K562 (cell line): ENCODE data around the gene ATXN3L. TPM values are rescaled to one million over a fixed set of nuclear protein-coding genes. Genes with fewer than 3 reads are reported as not detected.

Source experiments
- ATAC-seq: fragments of 200-7000 bp; cut with Tn5 transposase; 3 replicates; pipeline ENCODE4 v1.9.1; 2020; ENCODE audit warnings: moderate library complexity
- BruUV-seq: library from RNA; stranded (reverse); fragments of 400-500 nt; replicated peaks from 2 replicates; lab custom pipeline; 2021; lab: Mats Ljungman, UMichigan
- CTCF ChIA-PET: fragments of 300-600 bp; formaldehyde crosslinking; extraction: SDS; loops from one replicate; lab custom pipeline; 2021; ENCODE audit warnings: low intra/inter-chr PET ratio; lab: Yijun Ruan, JAX
- POLR2A ChIA-PET: fragments of 300-600, 350-650 bp; sonication (Branson Sonifier 250); formaldehyde crosslinking; extraction: SDS; loops from one replicate; lab custom pipeline; 2021; ENCODE audit warnings: antibody characterized with exemption, inconsistent platforms; lab: Yijun Ruan, JAX
- DNase-seq, 4 experiments: peaks; one replicate each; pipeline versions ENCODE4 v3.0.0 to v3.0.0-alpha.2; 2011 to 2018; ENCODE audit warnings: low spot score in 3 of 4, mixed read lengths in 3 of 4; ENCODE audit errors: extremely low read depth in 1 of 4
- FAIRE-seq: peaks from 2 replicates; lab custom pipeline; 2011; peaks lifted over from hg19 to GRCh38; lab: Jason Lieb, UNC
- H2AFZ ChIP-seq: 2 replicates; pipeline ENCODE4 v1.6.0; 2011; ENCODE audit warnings: low read depth, low read length, control low read depth, inconsistent platforms
- H3K27ac ChIP-seq: fragments of 200-600 bp; 3 replicates; pipeline ENCODE4 v1.8.0; 2011; ENCODE audit warnings: low read depth, mild to moderate bottlenecking, control low read depth, inconsistent platforms, low read length, moderate library complexity, mixed read lengths; ENCODE audit errors: extremely low read depth
- H3K27me3 ChIP-seq, 2 experiments: fragments of 300-600 bp in 1 of 2; 2 replicates in 1 of 2; 3 replicates in 1 of 2; pipeline versions ENCODE4 v1.6.0 to v1.8.0; 2011; ENCODE audit warnings: inconsistent platforms in 2 of 2, low read length in 2 of 2, mild to moderate bottlenecking in 1 of 2, mixed read lengths in 1 of 2, moderate library complexity in 1 of 2; ENCODE audit not compliant: control insufficient read depth in 2 of 2, insufficient read depth in 2 of 2
- H3K36me3 ChIP-seq: fragments of 300-600 bp; 3 replicates; pipeline ENCODE4 v1.8.0; 2011; ENCODE audit warnings: mild to moderate bottlenecking, low read length, inconsistent platforms; ENCODE audit not compliant: control insufficient read depth, insufficient read depth
- H3K4me1 ChIP-seq, 2 experiments: fragments of 200-600 bp in 1 of 2; replicated peaks in 1 of 2; 2 replicates in 1 of 2; 3 replicates in 1 of 2; pipeline versions ENCODE4 v1.5.1 to v1.8.0; 2011; ENCODE audit warnings: inconsistent platforms in 2 of 2, low read length in 2 of 2, mild to moderate bottlenecking in 1 of 2, mixed read lengths in 1 of 2, moderate library complexity in 1 of 2; ENCODE audit not compliant: control insufficient read depth in 2 of 2, insufficient read depth in 2 of 2
- H3K4me2 ChIP-seq: 2 replicates; pipeline ENCODE4 v1.6.1; 2011; ENCODE audit warnings: low read length, control low read depth, inconsistent platforms, mixed read lengths; ENCODE audit not compliant: insufficient read depth
- H3K4me3 ChIP-seq: fragments of 200-600 bp; sonication (generic), shearing (Covaris generic); 2 replicates; pipeline ENCODE4 v1.5.1; 2016; ENCODE audit warnings: control low read depth, inconsistent platforms
- H3K79me2 ChIP-seq: fragments of 200-600 bp; 3 replicates; pipeline ENCODE4 v1.8.0; 2011; ENCODE audit warnings: low read length, inconsistent platforms; ENCODE audit not compliant: control insufficient read depth, insufficient read depth
- H3K9ac ChIP-seq, 2 experiments: 2 replicates each; pipeline versions ENCODE4 v1.6.0 to v1.6.1; 2011; ENCODE audit warnings: low read depth in 2 of 2, low read length in 2 of 2, control low read depth in 1 of 2, inconsistent platforms in 1 of 2, mild to moderate bottlenecking in 1 of 2, mixed read lengths in 1 of 2; ENCODE audit not compliant: insufficient read depth in 1 of 2
- H3K9me1 ChIP-seq: one replicate; pipeline ENCODE4 v1.6.0; 2011; ENCODE audit warnings: inconsistent platforms, mild to moderate bottlenecking, low read length, moderate library complexity; ENCODE audit not compliant: control insufficient read depth, insufficient read depth
- H3K9me3 ChIP-seq: replicated peaks from 2 replicates; pipeline ENCODE4 v1.5.1; 2011; ENCODE audit warnings: low read depth, low read length, inconsistent platforms; ENCODE audit not compliant: control insufficient read depth, insufficient read depth
- H4K20me1 ChIP-seq: replicated peaks from 2 replicates; pipeline ENCODE4 v1.6.1; 2011; ENCODE audit warnings: low read length, inconsistent platforms, mixed read lengths; ENCODE audit not compliant: control insufficient read depth, insufficient read depth
- CXXC5 ChIP-seq: fragments of 250-450 bp; sonication (Bioruptor Pico); IDR thresholded peaks from 2 replicates; pipeline ENCODE4 v1.8.0; 2022; ENCODE audit warnings: inconsistent platforms, mild to moderate bottlenecking, moderate library complexity
- MYC ChIP-seq, 2 experiments: fragments of 250-450 bp in 1 of 2; sonication (Bioruptor Pico) in 1 of 2; IDR thresholded peaks; 2 replicates each; pipeline versions ENCODE4 v1.5.1 to v1.6.1; 2012 to 2021; ENCODE audit warnings: low read depth in 2 of 2, borderline replicate concordance in 1 of 2, improper control_type of control experiment in 1 of 2, low read length in 1 of 2, mild to moderate bottlenecking in 1 of 2, moderate library complexity in 1 of 2
- SOX6 ChIP-seq: fragments of 450-650 bp; IDR thresholded peaks from 2 replicates; pipeline ENCODE4 v1.6.1; 2014; ENCODE audit warnings: mild to moderate bottlenecking
- TAF7 ChIP-seq: fragments of 450-650 bp; IDR thresholded peaks from 2 replicates; pipeline ENCODE4 v1.6.1; 2016; ENCODE audit warnings: missing genetic modification characterization, missing compliant biosample characterization
- ZNF224 ChIP-seq: sonication (generic); formaldehyde crosslinking; IDR thresholded peaks from 2 replicates; pipeline ENCODE4 v1.8.0; 2022; ENCODE audit warnings: mild to moderate bottlenecking, missing genetic modification reagents
- ZNF311 ChIP-seq: fragments of 250-450 bp; sonication (Bioruptor Pico); IDR thresholded peaks from 2 replicates; pipeline ENCODE4 v1.4.0; 2020; ENCODE audit warnings: mild to moderate bottlenecking, moderate library complexity
- WGBS: fragments of 100-300 bp; shearing (Covaris generic); methylation state at CpG from one replicate; pipeline ENCODE4 v1.1.6; 2016; ENCODE audit warnings: low coverage, mixed read lengths; ENCODE audit not compliant: insufficient coverage; ENCODE audit errors: missing lambda C conversion rate; 5-methylcytosine and 5-hydroxymethylcytosine counted together
- in situ Hi-C: fragments of 300-500 bp; cut with MboI; formaldehyde crosslinking; loops from 4 replicates; pipeline ENCODE4 v1.15.0; 2018; ENCODE audit warnings: inconsistent platforms, mixed read lengths
- intact Hi-C: fragments of 100-400 bp; cut with micrococcal nuclease; formaldehyde crosslinking; loops from 2 replicates; pipeline ENCODE4 v1.14.2; 2022
- polyA plus RNA-seq, 8 experiments: library from polyadenylated mRNA; depleted of rRNA in 4 of 8; stranded (reverse) in 5 of 8; unstranded in 3 of 8; fragments of >200 nt; fragmentation: Nextera tagmentation in 2 of 8; fragmentation: Illumina TruSeq in 1 of 8; extraction: Ambion mirVana in 2 of 8; extraction: Trizol in 1 of 8; gene quantifications; 2 replicates each; pipeline versions ENCODE4 v1.2.1 to v1.2.3, GENCODE V29; 2011 to 2014; ENCODE audit warnings: inconsistent platforms in 1 of 8, missing spikeins in 1 of 8
- total RNA-seq, 7 experiments: library from RNA; depleted of rRNA in 6 of 7; stranded (reverse); fragments of >200 nt in 6 of 7; fragmentation: Illumina TruSeq in 2 of 7; extraction: Trizol in 2 of 7; gene quantifications; 2 replicates each; pipeline versions ENCODE4 v1.2.1 to v1.2.3, GENCODE V29; 2011 to 2021; ENCODE audit warnings: low replicate concordance in 1 of 7
- TF ChIP-seq, protein P1 (sequence below): fragments of 200-600 bp; sonication (generic); IDR thresholded peaks from one replicate; pipeline ENCODE4 v1.6.1; 2012; ENCODE audit warnings: mild to moderate bottlenecking, low read depth, low read length, inconsistent platforms
- TF ChIP-seq, protein P2 (sequence below): fragments of 250-450 bp; sonication (Bioruptor Pico); IDR thresholded peaks from 2 replicates; pipeline ENCODE4 v1.4.0; 2020; ENCODE audit warnings: mild to moderate bottlenecking, moderate library complexity

ATXN3L gene
- total and polyA plus RNA-seq, 9 of the 15 experiments (the other 6 are each of a cell fraction or from before 2014, with no cell fraction given) = 0.04 to 0.31 TPM; not detected in 7

DNA sequence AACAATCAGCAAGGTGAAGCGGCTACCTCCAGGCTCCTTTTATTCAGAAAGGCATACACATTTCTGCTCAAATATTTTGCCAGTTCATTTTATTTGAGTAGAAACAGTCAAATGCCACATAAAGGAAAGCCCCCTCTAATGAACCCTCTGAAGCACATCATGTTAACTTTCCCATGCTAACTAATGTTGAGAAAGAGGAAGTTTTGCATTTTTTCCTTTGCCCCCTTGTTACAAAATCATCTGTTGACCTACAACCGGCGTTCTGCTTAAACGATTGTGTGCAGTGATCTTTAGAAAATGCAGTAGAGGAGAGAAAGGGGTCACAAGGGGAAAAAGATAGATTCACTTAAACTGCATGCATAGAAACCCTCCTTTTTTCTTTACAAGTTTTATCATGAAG lies 25.2 kb upstream of the ATXN3L start:
- in situ Hi-C loops (no loop called here), intact Hi-C loops (no loop called here)
- Histone ChIP-seq H3K4me3 (no peak overlapping the region), H3K4me2 (no peak overlapping the region), H3K36me3 (peaks cover 39% of the 10 kb centered on the region; the same call in 1 of the 3 replicates), H3K27me3 (no peaks in the 10 kb centered on the region), H3K4me1 (no peaks in the 10 kb centered on the region), H4K20me1 (no peaks in the 10 kb centered on the region), H3K9me1 (no peaks in the 10 kb centered on the region), H3K9ac (no peak overlapping the region), H3K27ac (no peak overlapping the region), H3K79me2 (no peaks in the 10 kb centered on the region), H2AFZ (no peak overlapping the region), H3K9me3 (no peaks in the 10 kb centered on the region)
- DNase-seq (no peak), ATAC-seq (no peak), FAIRE-seq (no peak)
- ChIA-PET CTCF (no interaction called here), POLR2A (no interaction called here)
- BruUV-seq = no TSS peak
- 43% methylated on average over 3 of the region's 4 CpGs for WGBS
- TF ChIP-seq CXXC5 (CRISPR knock-in tag) = no peak
- TF ChIP-seq ZNF224 = no peak
- no peak for TF ChIP-seq TAF7
- TF ChIP-seq ZNF311 (CRISPR knock-in tag) = no peak
- TF ChIP-seq, protein P1, sequence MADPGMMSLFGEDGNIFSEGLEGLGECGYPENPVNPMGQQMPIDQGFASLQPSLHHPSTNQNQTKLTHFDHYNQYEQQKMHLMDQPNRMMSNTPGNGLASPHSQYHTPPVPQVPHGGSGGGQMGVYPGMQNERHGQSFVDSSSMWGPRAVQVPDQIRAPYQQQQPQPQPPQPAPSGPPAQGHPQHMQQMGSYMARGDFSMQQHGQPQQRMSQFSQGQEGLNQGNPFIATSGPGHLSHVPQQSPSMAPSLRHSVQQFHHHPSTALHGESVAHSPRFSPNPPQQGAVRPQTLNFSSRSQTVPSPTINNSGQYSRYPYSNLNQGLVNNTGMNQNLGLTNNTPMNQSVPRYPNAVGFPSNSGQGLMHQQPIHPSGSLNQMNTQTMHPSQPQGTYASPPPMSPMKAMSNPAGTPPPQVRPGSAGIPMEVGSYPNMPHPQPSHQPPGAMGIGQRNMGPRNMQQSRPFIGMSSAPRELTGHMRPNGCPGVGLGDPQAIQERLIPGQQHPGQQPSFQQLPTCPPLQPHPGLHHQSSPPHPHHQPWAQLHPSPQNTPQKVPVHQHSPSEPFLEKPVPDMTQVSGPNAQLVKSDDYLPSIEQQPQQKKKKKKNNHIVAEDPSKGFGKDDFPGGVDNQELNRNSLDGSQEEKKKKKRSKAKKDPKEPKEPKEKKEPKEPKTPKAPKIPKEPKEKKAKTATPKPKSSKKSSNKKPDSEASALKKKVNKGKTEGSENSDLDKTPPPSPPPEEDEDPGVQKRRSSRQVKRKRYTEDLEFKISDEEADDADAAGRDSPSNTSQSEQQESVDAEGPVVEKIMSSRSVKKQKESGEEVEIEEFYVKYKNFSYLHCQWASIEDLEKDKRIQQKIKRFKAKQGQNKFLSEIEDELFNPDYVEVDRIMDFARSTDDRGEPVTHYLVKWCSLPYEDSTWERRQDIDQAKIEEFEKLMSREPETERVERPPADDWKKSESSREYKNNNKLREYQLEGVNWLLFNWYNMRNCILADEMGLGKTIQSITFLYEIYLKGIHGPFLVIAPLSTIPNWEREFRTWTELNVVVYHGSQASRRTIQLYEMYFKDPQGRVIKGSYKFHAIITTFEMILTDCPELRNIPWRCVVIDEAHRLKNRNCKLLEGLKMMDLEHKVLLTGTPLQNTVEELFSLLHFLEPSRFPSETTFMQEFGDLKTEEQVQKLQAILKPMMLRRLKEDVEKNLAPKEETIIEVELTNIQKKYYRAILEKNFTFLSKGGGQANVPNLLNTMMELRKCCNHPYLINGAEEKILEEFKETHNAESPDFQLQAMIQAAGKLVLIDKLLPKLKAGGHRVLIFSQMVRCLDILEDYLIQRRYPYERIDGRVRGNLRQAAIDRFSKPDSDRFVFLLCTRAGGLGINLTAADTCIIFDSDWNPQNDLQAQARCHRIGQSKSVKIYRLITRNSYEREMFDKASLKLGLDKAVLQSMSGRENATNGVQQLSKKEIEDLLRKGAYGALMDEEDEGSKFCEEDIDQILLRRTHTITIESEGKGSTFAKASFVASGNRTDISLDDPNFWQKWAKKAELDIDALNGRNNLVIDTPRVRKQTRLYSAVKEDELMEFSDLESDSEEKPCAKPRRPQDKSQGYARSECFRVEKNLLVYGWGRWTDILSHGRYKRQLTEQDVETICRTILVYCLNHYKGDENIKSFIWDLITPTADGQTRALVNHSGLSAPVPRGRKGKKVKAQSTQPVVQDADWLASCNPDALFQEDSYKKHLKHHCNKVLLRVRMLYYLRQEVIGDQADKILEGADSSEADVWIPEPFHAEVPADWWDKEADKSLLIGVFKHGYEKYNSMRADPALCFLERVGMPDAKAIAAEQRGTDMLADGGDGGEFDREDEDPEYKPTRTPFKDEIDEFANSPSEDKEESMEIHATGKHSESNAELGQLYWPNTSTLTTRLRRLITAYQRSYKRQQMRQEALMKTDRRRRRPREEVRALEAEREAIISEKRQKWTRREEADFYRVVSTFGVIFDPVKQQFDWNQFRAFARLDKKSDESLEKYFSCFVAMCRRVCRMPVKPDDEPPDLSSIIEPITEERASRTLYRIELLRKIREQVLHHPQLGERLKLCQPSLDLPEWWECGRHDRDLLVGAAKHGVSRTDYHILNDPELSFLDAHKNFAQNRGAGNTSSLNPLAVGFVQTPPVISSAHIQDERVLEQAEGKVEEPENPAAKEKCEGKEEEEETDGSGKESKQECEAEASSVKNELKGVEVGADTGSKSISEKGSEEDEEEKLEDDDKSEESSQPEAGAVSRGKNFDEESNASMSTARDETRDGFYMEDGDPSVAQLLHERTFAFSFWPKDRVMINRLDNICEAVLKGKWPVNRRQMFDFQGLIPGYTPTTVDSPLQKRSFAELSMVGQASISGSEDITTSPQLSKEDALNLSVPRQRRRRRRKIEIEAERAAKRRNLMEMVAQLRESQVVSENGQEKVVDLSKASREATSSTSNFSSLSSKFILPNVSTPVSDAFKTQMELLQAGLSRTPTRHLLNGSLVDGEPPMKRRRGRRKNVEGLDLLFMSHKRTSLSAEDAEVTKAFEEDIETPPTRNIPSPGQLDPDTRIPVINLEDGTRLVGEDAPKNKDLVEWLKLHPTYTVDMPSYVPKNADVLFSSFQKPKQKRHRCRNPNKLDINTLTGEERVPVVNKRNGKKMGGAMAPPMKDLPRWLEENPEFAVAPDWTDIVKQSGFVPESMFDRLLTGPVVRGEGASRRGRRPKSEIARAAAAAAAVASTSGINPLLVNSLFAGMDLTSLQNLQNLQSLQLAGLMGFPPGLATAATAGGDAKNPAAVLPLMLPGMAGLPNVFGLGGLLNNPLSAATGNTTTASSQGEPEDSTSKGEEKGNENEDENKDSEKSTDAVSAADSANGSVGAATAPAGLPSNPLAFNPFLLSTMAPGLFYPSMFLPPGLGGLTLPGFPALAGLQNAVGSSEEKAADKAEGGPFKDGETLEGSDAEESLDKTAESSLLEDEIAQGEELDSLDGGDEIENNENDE = no peak
- TF ChIP-seq, protein P2, sequence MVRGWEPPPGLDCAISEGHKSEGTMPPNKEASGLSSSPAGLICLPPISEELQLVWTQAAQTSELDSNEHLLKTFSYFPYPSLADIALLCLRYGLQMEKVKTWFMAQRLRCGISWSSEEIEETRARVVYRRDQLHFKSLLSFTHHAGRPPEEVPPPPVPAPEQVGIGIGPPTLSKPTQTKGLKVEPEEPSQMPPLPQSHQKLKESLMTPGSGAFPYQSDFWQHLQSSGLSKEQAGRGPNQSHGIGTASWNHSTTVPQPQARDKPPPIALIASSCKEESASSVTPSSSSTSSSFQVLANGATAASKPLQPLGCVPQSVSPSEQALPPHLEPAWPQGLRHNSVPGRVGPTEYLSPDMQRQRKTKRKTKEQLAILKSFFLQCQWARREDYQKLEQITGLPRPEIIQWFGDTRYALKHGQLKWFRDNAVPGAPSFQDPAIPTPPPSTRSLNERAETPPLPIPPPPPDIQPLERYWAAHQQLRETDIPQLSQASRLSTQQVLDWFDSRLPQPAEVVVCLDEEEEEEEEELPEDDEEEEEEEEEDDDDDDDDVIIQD = no peak
- TF ChIP-seq SOX6 = no peak
- TF ChIP-seq MYC (IDR thresholded peaks at IDR 0.05; ENCODE audit: low read depth, low read length) = no peak
- TF ChIP-seq MYC (CRISPR knock-in tag; IDR thresholded peaks at IDR 0.05; ENCODE audit: borderline replicate concordance, low read depth) = no peak
